CD4-positive, alpha-beta T cell treated with Interleukin-15 for 1 hour (primary cell): ENCODE data around the gene DHRS7.
"Not testable (repeated sequence)": the region's sequence is repeated elsewhere in the genome, so short reads cannot be mapped to it uniquely, and the experiment has no call there.

Source experiments
- DNase-seq: peaks from one replicate; pipeline ENCODE4 v3.0.0-alpha.2; 2020

DHRS7 gene

DNA sequence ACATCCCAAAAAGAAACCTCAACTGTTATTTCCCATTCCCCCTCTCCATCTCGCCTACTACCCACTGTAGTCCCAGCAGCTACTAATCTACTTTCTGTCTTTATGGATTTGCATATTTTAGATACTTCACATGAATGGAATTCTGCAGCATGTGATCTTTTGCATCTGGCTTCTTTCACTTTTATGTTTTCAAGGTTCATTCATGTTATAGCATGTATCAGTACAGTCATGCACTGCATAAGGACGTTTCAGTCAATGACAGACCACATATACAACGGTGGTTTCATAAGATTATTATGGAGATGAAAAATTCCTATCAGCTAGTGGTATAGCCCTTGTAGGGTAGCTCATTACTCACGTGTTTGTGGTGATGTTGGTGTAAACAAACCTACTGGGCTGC, 49.0 kb downstream of the DHRS7 start:
- DNase-seq = no peak

DNA sequence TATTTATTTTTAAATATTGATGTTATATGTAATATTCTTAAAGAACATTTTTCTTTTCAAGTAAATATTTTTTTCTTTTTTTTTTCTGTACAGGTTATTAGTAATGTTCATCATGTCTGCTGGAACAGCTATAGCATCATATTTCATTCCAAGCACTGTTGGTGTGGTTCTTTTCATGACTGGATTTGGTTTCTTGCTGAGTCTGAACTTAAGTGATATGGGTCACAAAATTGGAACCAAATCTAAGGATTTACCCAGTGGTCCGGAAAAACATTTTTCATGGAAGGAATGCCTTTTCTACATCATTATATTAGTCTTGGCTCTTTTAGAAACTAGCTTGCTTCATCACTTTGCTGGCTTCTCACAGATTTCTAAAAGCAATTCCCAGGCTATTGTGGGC, 50.3 kb downstream of the DHRS7 start:
- no peak for DNase-seq

DNA sequence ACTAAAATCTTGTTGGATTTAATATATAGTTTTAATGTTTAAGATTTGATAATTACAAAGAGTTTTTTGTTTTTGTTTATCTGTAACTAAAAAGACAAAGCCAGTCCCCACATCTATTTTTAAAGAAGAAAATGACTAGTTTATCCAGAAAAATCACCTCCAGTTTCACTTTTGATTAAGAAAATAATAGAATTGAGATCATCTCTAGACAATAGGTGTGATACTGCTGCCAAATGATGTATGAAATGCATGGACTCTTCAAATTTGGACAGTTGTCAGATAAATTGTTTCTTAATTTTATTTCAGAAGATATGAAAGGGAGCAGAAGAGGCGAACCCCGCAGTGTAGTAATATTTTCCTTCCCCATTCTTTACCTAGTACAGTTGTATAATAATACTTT, 53.5 kb downstream of the DHRS7 start:
- no peak for DNase-seq

GRCh38 chr14:60107477-60107876, 57.7 kb downstream of the DHRS7 start:
- no peak for DNase-seq

GRCh38 chr14:60106339-60106738, 58.9 kb downstream of the DHRS7 start:
- DNase-seq = no peak

DNA sequence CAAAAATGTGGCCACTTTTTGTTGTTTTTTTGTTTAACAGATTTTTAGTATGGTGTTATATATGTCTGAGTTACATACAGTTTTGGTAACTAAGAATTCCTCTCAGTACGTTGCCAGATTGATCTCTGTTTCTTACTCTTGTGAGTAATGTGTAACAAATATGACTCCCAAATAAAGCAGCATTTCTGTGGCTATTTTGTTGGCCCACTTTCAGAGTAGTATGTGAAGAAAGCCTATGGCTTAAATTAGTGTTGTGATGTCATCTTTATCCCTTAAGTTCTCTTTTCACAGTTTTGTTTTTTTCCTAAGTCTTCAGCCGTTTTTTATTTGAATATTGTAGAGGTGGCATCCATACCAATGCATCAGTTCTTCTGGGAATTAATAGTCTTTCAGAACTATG, 62.8 kb downstream of the DHRS7 start:
- DNase-seq = no peak

- no peak for DNase-seq
Measured at GRCh38 chr14:60101786-60102185, 63.4 kb downstream of the DHRS7 start.

- not testable (repeated sequence) for DNase-seq
Measured at GRCh38 chr14:60099855-60100254, 65.3 kb downstream of the DHRS7 start.

- DNase-seq = no peak
Measured at GRCh38 chr14:60097974-60098373, 67.2 kb downstream of the DHRS7 start.

DNA sequence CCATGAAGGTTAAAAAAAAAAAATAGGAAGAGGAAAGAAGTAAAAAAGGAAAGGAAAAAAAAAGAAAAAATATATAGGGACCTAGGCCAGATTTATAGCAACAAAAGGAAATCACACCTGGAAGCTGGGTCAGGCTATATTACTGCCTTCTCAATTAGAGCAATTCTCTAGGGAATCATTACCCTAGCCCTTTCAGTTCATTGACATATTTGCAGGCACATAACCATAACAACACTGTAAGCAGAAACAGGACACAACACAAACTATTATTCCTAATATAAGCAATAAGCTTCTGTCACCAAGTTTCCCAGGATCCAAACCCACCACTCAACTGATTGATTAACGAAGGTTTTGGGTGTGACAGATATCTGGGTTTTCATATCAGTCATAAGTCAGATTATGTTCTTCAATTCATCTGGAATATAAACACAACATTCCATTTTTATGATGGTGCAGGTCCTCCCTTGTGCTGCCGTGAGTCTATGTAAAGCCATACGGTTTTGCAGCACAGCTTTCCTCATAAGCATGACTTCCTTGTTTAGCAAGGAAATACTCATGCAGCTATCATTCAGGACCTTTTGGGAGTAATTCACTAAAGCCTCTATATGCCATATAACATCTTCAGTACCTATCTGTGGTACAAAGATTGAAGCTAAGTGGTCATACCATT, 69.3 kb downstream of the DHRS7 start:
- DNase-seq = no peak

DNA sequence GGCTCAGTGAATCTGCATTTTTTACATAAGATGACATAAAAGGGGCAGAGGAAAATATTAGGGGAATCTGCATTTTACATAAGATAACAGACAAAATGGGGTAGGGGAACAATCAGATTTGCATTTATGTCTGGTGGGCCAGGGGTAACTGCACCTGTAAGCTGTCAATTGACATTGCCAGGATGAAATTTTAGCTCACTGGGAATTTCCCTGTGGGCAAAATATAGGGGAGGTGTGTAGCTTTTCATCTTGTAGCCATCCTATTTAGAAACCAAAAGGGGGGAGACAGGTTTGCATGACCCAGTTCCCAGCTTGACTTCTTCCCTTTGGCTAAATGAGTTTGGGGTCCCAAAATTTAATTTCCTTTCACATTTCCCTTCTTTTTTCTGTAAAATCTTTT, 70.0 kb downstream of the DHRS7 start:
- DNase-seq = no peak

- DNase-seq = no peak
Measured at GRCh38 chr14:60094306-60094897, 70.8 kb downstream of the DHRS7 start.
